GM21825 (cell line): ENCODE results near the gene SEC14L6.

ENCODE experiments used
- ATAC-seq: cut with Tn5 transposase; IDR thresholded peaks from one replicate; pipeline ENCODE4 v1.9.1; 2021; ENCODE audit warnings: mild to moderate bottlenecking, moderate library complexity; ENCODE audit not compliant: unreplicated experiment

Gene SEC14L6

GRCh38 chr22:30538280-30538679 is 8.3 kb downstream of the SEC14L6 start:
- ATAC-seq: no peak

- ATAC-seq: no peak
Measured at GRCh38 chr22:30537083-30537731, 9.3 kb downstream of the SEC14L6 start.

GRCh38 chr22:30535182-30535581 is 11.4 kb downstream of the SEC14L6 start:
- no peak for ATAC-seq

- ATAC-seq: no peak
Measured at GRCh38 chr22:30531651-30532608, 14.6 kb downstream of the SEC14L6 start.

- ATAC-seq: no peak
Measured at GRCh38 chr22:30526656-30527055, 19.9 kb downstream of the SEC14L6 start.

- no peak for ATAC-seq
Measured at GRCh38 chr22:30523646-30524489, 22.7 kb downstream of the SEC14L6 start.

- no peak for ATAC-seq
Measured at GRCh38 chr22:30521368-30522156, 25.0 kb downstream of the SEC14L6 start.

GRCh38 chr22:30519842-30520425 is 26.6 kb downstream of the SEC14L6 start:
- ATAC-seq: no peak

GRCh38 chr22:30516731-30517130 is 29.8 kb downstream of the SEC14L6 start:
- ATAC-seq: no peak

- no peak for ATAC-seq
Measured at GRCh38 chr22:30516273-30516672, 30.3 kb downstream of the SEC14L6 start.

GRCh38 chr22:30514252-30514651 is 32.3 kb downstream of the SEC14L6 start:
- no peak for ATAC-seq

- no peak for ATAC-seq
Measured at GRCh38 chr22:30513462-30513861, 33.1 kb downstream of the SEC14L6 start.

GRCh38 chr22:30511911-30512310 is 34.6 kb downstream of the SEC14L6 start:
- no peak for ATAC-seq

GRCh38 chr22:30511109-30511508 is 35.4 kb downstream of the SEC14L6 start:
- no peak for ATAC-seq

- no peak for ATAC-seq
Measured at GRCh38 chr22:30508216-30508615, 38.3 kb downstream of the SEC14L6 start.

- ATAC-seq: no peak
Measured at GRCh38 chr22:30507670-30508069, 38.9 kb downstream of the SEC14L6 start.

- ATAC-seq: no peak
Measured at GRCh38 chr22:30506507-30506968, 40.0 kb downstream of the SEC14L6 start.

GRCh38 chr22:30503551-30503950 is 43.0 kb downstream of the SEC14L6 start:
- ATAC-seq: no peak

- no peak for ATAC-seq
Measured at GRCh38 chr22:30502911-30503310, 43.6 kb downstream of the SEC14L6 start.

- no peak for ATAC-seq
Measured at GRCh38 chr22:30502153-30502552, 44.4 kb downstream of the SEC14L6 start.
